ENCODE data around the gene HIPK1. TPM values are rescaled to one million over a fixed set of nuclear protein-coding genes. Genes with fewer than 3 reads are reported as not detected.
A peak's percentile ranks its signal among the peaks of the same experiment; 100 is the strongest.
"Not testable (repeated sequence)": the region's sequence is repeated elsewhere in the genome, so short reads cannot be mapped to it uniquely, and the experiment has no call there.

HIPK1 gene
- total RNA-seq, 1 donor from 2014 or later = 52.3 TPM

DNA sequence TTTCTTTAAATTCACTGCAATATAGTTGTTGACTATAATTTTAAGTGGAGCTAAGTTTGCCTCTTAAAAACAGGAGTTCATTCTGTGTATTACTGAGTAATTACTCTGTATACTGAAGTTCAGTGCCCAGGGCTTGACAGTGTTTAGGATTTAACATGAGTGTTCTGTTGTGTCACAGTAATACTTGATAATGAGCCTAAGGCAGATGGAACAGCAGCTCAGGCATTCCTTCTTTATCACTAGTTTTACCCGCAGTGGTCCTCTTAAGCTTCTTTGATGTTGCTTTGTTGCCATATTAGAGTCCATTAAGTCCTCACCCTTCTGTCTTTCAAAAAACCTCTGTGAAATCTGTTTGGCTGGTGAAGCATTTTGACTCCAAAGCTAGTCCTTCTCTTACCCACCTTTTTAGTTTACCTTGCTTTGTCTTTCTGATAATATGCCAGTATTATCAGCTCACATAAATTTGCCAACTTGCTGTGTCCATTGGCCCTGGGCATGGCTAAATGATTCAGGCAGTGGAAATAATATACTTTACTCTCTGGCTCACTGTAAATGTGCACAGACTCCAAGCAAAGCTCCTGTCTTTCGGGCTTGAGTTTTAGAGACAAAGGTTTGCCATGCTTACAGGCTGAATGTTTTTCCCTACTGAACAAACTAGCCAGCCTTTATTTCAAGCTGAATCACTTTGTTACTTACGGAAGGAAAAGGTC lies 17.7 kb downstream of the HIPK1 start:
- Histone ChIP-seq H3K4me3 (no peak overlapping the region), H3K27ac (peak overlapping the region; percentile 30), H3K27me3 (no peaks in the 10 kb centered on the region), H3K9me3 (no peaks in the 10 kb centered on the region), H3K4me1 (peaks cover 50% of the 10 kb centered on the region), H3K36me3 (peaks cover 0 to 3% of the 10 kb centered on the region in 2 donors)
- intact Hi-C loops (cut with DNase I) = no loop called here
- TF ChIP-seq, protein P1, sequence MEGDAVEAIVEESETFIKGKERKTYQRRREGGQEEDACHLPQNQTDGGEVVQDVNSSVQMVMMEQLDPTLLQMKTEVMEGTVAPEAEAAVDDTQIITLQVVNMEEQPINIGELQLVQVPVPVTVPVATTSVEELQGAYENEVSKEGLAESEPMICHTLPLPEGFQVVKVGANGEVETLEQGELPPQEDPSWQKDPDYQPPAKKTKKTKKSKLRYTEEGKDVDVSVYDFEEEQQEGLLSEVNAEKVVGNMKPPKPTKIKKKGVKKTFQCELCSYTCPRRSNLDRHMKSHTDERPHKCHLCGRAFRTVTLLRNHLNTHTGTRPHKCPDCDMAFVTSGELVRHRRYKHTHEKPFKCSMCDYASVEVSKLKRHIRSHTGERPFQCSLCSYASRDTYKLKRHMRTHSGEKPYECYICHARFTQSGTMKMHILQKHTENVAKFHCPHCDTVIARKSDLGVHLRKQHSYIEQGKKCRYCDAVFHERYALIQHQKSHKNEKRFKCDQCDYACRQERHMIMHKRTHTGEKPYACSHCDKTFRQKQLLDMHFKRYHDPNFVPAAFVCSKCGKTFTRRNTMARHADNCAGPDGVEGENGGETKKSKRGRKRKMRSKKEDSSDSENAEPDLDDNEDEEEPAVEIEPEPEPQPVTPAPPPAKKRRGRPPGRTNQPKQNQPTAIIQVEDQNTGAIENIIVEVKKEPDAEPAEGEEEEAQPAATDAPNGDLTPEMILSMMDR (IDR thresholded peaks at IDR 0.05) = no peak
- no peak for DNase-seq (ENCODE audit: extremely low spot score in 2 of 2)

DNA sequence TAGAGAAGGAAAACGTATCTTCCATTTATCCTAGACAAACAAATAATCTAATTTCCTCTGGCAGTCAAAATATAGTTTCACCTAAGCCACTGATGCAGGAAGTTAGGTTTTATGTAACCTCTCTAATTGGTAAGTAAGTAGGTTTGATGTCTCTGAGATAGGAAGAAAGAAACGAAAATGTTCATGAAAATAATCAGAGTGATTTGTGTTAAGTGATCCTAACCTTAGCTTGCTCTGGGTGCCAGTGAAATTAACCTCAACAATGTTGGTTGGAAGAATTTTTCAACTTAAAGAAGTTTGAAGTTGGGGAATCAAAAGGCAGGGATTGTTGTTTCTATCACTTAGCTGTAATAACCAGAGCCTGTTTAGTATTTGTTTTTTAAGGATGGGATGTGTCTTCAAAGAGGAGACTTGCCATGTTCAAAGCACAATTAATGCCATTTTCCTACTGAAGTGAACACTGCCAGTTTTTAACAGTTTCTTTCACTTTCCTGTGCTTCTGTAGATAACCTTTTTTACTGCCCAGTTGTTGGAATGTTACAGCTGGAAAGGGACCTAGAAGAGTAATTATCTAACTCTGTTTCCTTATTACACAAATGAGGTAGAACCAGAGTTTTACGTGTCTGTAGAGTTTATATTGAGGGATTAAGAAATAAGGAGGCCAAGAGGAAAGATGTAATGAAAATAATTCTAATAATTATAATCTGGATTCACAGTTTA lies 18.4 kb downstream of the HIPK1 start:
- TF ChIP-seq POLR2A (IDR thresholded peaks at IDR 0.05) (no peak), POLR2AphosphoS5 (IDR thresholded peaks at IDR 0.05; ENCODE audit: insufficient read depth in 1 of 2, low read depth in 1 of 2) (no peak)
- TF ChIP-seq, protein P1 (IDR thresholded peaks at IDR 0.05) = no peak
- intact Hi-C loops (cut with DNase I) = no loop called here
- Histone ChIP-seq H3K27me3 (no peaks in the 10 kb centered on the region), H3K4me3 (no peak overlapping the region), H3K4me1 (peaks cover 50% of the 10 kb centered on the region), H3K36me3 (no peaks in the 10 kb centered on the region), H3K9me3 (no peaks in the 10 kb centered on the region), H3K27ac (peak overlapping the region; percentile 30)
- DNase-seq (ENCODE audit: extremely low spot score in 2 of 2) = no peak

DNA sequence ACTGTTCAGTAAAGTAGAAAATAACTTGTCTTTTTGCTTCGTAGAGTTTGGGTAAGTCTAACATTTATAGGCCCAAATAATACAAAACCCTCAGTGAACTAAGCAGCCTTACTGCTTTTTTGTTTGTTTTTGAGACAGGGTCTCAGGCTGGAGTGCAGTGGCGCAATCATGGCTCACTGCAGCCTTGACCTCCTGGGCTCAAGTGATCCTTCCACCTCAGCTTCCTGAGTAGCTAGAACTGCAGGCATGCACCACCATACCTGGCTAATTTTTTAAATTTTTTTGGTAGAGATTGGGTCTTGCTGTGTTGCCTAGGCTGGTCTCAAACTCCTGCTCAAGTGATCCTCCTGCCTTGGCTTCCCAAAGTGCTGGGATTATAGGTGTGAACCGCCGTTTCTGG lies 19.0 kb downstream of the HIPK1 start:
- DNase-seq (ENCODE audit: extremely low spot score in 2 of 2); intact Hi-C loops (cut with DNase I): not testable (repeated sequence)
- H3K4me1 ChIP-seq = peaks cover 50% of the 10 kb centered on the region

DNA sequence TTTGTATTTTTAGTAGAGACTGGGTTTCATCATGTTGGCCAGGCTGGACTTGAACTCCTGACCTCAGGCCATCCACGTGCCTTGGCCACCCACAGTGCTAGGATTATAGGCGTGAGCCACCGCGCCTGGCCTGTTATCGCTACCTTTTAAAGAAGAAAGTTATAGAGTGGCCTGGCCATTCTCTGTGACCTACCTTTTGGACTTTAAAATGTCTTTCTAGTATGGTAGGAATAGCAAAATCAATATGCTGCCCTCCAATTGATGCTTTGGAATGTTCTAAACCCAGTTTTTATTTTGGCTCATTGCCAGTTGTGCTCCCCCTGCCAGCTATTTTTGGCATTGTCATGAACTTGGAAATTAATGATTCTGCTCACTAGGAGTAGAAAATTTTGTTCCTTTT lies 19.9 kb downstream of the HIPK1 start:
- peaks cover 0 to 10% of the 10 kb centered on the region in 2 donors for H3K36me3 ChIP-seq
- H3K4me3 ChIP-seq = no peak overlapping the region
- no peaks in the 10 kb centered on the region for H3K27me3 ChIP-seq
- no peak for DNase-seq (ENCODE audit: extremely low spot score in 2 of 2)
- intact Hi-C loops (cut with DNase I) = no loop called here
- TF ChIP-seq POLR2A (IDR thresholded peaks at IDR 0.05) = no peak
- TF ChIP-seq, protein P1 (IDR thresholded peaks at IDR 0.05) = no peak
- no peak for TF ChIP-seq POLR2AphosphoS5 (IDR thresholded peaks at IDR 0.05; ENCODE audit: insufficient read depth in 1 of 2, low read depth in 1 of 2)
- no peak overlapping the region for H3K27ac ChIP-seq
- H3K4me1 ChIP-seq = peaks cover 50% of the 10 kb centered on the region
- H3K9me3 ChIP-seq = no peaks in the 10 kb centered on the region

More for the DNA sequence above, 19.0 kb downstream of the HIPK1 start:
- not testable (repeated sequence) for H3K4me3 ChIP-seq, H3K36me3 ChIP-seq, H3K9me3 ChIP-seq, H3K27me3 ChIP-seq
- H3K27ac ChIP-seq = peak overlapping the region; percentile 30

DNA sequence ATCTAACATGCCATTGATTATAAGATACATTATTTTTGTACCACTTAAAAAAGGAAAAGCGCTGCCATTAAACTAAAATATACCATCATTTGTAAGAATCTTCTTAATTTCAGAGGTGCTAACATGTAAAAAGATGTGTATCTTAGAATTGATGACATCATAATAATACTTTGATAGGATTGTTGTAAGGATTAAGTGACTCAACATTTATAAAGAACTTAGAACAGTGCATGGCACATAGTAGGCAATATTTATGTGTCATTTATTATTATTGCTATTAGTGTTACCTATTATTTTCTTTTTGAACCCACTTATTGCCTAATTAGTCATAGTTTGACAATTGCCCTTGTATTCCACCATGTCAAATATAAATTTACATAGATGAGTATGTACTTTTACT lies 21.8 kb downstream of the HIPK1 start:
- H3K27ac ChIP-seq = no peak overlapping the region
- H3K4me1 ChIP-seq = peaks cover 41% of the 10 kb centered on the region
- peaks cover 0 to 19% of the 10 kb centered on the region in 2 donors for H3K36me3 ChIP-seq
- intact Hi-C loops (cut with DNase I) = no loop called here
- TF ChIP-seq POLR2A (IDR thresholded peaks at IDR 0.05) = no peak
- H3K4me3 ChIP-seq = no peak overlapping the region
- H3K27me3 ChIP-seq = no peaks in the 10 kb centered on the region
- H3K9me3 ChIP-seq = no peaks in the 10 kb centered on the region
- DNase-seq (ENCODE audit: extremely low spot score in 2 of 2) = no peak

DNA sequence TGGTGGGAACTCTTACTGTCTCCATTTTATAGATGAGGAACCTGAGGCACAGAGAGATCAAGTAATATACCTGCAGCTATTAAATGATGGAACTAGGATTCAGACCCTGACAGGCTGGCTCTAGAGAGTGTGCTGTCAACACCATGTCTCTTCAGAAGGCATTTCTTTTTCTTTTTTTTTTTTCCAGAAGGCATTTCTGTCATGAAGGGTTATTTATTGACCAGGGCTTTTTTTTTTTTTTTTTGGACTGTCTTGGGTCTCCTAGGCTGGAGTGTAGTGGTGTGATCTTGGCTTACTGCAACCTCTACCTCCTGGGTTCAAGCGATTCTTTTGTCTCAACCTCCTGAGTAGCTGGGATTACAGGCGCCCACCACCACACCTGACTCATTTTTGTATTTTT lies 22.6 kb downstream of the HIPK1 start:
- TF ChIP-seq POLR2A (IDR thresholded peaks at IDR 0.05) = no peak
- TF ChIP-seq POLR2AphosphoS5 (IDR thresholded peaks at IDR 0.05; ENCODE audit: insufficient read depth in 1 of 2, low read depth in 1 of 2) = no peak
- TF ChIP-seq, protein P1 (IDR thresholded peaks at IDR 0.05) = no peak
- Histone ChIP-seq H3K36me3 (peaks cover 0 to 27% of the 10 kb centered on the region in 2 donors), H3K27ac (no peak overlapping the region), H3K4me3 (no peak overlapping the region), H3K9me3 (no peaks in the 10 kb centered on the region), H3K4me1 (peaks cover 33% of the 10 kb centered on the region), H3K27me3 (no peaks in the 10 kb centered on the region)
- DNase-seq (ENCODE audit: extremely low spot score in 2 of 2) = no peak
- intact Hi-C loops (cut with DNase I) = no loop called here

Data from vagina (tissue), 2 donors.